Measurements from ENCODE around the gene MXD4. TPM values are rescaled to one million over a fixed set of nuclear protein-coding genes. Genes with fewer than 3 reads are reported as not detected.

Gene MXD4
- total RNA-seq, 1 donor from 2014 or later, result 39.3 TPM

DNA sequence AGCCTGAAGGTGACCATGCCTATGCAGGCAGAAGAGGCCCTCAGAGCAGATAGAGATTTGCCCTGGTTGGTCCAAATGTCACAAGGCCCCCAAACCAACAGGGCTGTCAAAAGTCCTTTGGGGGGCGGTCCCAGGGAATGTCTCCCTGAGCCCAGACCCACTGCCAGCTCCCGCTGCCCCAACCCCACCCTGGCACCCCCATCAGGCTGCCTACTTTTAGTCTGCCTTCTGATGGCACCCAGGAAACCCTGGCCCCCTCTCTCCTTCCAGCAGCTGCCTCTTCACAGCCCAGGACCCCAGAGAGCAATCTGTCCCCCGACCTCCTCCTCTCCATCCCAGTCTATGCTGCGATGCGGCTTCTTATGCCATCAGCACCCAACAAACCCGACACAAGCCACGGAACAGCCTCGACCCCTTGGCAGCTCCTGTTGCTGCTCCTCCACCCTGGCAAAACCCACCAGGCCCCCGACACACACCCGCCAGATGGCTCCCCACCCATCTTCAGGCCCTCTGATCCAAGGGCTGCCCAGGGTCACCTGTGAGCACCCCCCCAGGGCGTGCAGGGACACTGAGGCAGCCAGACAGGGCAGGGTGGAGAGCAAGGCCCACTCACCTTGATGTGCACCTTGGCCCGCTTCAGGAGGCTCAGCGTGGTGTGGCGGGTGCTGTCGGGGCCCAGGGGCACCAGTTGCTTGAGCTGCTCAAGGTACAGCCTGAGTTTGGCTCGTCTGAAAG lies 9.9 kb downstream of the MXD4 start:
- DNase-seq (ENCODE audit: low read depth), result no peak

GRCh38 chr4:2251073-2251794 lies 10.7 kb downstream of the MXD4 start:
- DNase-seq (ENCODE audit: low read depth), result no peak

GRCh38 chr4:2250357-2251072 lies 11.4 kb downstream of the MXD4 start:
- no peak for DNase-seq (ENCODE audit: low read depth)

GRCh38 chr4:2249526-2250356 lies 12.2 kb downstream of the MXD4 start:
- no peak for DNase-seq (ENCODE audit: low read depth)

DNA sequence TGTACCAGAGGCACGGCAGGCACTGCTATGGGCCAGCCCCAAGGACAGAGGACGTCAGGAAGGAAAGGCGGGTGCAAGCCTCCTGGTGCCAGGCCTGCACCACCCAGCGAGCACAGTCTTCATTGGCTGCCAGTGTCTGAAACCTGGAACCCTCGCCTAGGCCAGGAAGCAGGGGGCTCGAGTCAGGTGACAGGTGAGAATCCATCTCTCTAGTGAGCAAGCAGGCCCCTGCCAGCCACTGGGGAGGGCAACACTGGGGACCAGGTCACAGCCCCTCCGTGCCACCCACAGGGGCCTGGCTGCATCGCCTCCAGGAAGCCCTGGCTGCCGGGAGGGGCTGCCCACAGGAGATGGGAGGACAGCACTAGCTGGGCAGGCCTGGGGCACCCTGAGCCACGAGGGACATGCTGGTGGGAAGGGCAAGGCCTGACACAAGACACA lies 13.1 kb downstream of the MXD4 start:
- no peak for DNase-seq (ENCODE audit: low read depth)

GRCh38 chr4:2248044-2248780 lies 13.7 kb downstream of the MXD4 start:
- DNase-seq (ENCODE audit: low read depth), result no peak

GRCh38 chr4:2247128-2248043 lies 14.5 kb downstream of the MXD4 start:
- DNase-seq (ENCODE audit: low read depth), result no peak

- DNase-seq (ENCODE audit: low read depth), result no peak
Measured at GRCh38 chr4:2246384-2247127, 15.4 kb downstream of the MXD4 start.

- no peak for DNase-seq (ENCODE audit: low read depth)
Measured at GRCh38 chr4:2245787-2246275, 16.1 kb downstream of the MXD4 start.

GRCh38 chr4:2245057-2245786 lies 16.7 kb downstream of the MXD4 start:
- no peak for DNase-seq (ENCODE audit: low read depth)

DNA sequence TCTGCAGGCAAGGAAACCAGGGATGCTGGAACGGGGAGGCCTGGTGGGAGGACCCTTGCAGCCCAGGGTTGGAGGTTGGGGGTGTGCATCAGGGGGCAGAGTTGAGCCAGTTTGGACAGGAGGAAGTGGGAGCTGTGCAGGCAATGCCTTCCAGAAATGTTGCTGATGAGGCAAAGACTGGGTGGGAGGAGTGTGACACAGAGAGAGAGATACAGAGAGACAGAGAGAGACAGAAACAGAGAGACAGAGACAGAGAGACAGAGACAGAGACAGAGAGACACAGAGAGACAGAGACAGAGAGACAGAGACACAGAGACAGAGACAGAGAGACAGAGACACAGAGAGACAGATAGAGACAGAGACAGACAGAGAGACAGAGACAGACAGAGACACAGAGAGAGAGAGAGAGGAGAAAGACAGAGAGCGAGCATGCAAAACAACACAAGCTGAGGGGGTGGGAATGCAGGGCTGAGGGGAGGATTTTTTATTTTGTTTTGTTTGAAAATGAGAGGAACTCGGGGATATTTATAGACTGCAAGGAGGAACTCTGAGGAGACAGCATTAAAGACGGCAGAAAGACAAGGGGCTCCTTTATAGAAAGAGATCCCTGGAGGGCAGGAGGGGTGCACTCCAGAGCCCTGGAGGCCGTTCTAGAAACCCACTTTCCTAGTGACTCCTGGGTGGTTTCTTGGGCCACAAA lies 18.1 kb downstream of the MXD4 start:
- peak; percentile 30 for DNase-seq (ENCODE audit: low read depth)

DNA sequence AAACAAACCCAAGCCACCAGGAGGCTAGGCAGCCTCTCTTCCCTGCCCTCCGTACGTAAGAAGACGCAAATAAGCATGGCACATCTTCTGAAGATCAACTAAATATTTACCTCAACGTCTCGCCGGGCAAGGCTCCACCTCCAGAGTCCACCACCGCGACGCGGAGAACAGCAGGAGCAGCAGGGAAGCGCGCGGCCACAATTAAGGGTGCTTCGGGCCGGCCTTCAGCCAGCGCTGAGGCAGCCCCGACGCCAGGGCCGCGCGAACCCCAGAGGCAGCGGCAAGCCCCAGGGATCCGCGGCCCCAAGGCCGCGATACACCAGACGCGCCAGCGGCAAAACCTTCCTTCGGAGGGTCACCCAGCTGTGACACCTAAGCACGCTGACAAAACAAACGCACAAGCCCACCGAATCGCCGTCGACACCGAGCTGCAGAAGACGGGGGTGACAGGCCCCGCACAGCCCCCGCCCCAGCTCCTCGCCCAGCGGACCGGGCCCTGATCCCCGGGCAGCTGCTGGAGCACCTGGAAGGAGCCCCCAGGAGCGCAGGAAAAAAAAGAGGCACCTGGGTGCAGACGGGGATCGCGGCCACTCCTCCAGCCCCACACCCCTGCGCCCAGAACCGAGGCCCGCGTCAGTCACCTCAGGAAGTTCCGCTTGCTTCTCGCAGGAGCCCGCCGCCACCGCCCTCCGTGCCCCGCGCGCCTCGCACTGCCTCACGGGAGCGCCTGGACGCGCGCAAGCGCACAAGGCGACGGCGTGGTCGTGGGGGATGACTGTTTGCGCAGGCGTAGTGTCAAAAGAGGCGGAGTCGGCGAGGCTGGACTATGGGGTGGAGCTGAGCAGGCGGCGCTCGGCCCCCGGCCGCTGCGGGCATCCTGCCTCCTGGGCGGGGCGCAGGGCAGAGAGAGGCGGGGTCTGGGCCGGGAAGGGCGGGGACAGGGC lies 20.2 kb downstream of the MXD4 start, which contains the start of the genes HAUS3 and POLN:
Gene HAUS3, minus strand, starts transcription at position 712 of the 944 bp plus-strand sequence. CDS start 1,175 bp downstream, outside the sequence.
Gene POLN, minus strand, starts transcription at position 712 of the 944 bp plus-strand sequence. CDS start 12,890 bp downstream, outside the sequence.
- DNase-seq (ENCODE audit: low read depth), result peak; percentile 98

GRCh38 chr4:2241003-2241402 lies 20.9 kb downstream of the MXD4 start:
- no peak for DNase-seq (ENCODE audit: low read depth)

- no peak for DNase-seq (ENCODE audit: low read depth)
Measured at GRCh38 chr4:2236944-2237666, 24.8 kb downstream of the MXD4 start.

DNA sequence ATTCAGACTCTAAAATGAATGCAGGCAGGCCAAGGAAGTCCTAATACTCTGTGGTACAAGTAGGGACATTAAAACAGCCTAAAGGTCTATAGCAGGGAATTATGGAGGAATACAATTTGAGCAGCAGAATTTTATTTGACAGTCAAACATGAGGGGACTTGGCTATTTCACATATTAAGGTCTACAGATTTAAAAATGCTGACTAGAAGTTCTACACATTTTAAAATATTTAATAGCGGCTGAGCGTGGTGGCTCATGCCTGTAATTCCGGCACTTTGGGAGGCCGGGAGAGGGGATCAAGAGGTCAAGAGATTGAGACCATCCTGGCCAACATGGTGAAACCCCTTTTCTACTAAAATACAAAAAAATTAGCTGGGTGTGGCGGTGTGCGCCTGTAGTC lies 30.8 kb downstream of the MXD4 start:
- no peak for DNase-seq (ENCODE audit: low read depth)

Measured in myocyte (in vitro differentiated cells).